GM18505 (cell line): ENCODE measurements around the gene ASTN2.

Experiments
- ATAC-seq: cut with Tn5 transposase; IDR thresholded peaks from one replicate; pipeline ENCODE4 v1.9.1; 2021; ENCODE audit not compliant: unreplicated experiment
- POLR2A ChIP-seq: IDR thresholded peaks from 4 replicates; pipeline ENCODE4 v1.6.1; 2011; ENCODE audit warnings: borderline replicate concordance; ENCODE audit not compliant: insufficient read depth, insufficient read length; ENCODE audit errors: extremely low read depth

The ASTN2 gene, protein sequence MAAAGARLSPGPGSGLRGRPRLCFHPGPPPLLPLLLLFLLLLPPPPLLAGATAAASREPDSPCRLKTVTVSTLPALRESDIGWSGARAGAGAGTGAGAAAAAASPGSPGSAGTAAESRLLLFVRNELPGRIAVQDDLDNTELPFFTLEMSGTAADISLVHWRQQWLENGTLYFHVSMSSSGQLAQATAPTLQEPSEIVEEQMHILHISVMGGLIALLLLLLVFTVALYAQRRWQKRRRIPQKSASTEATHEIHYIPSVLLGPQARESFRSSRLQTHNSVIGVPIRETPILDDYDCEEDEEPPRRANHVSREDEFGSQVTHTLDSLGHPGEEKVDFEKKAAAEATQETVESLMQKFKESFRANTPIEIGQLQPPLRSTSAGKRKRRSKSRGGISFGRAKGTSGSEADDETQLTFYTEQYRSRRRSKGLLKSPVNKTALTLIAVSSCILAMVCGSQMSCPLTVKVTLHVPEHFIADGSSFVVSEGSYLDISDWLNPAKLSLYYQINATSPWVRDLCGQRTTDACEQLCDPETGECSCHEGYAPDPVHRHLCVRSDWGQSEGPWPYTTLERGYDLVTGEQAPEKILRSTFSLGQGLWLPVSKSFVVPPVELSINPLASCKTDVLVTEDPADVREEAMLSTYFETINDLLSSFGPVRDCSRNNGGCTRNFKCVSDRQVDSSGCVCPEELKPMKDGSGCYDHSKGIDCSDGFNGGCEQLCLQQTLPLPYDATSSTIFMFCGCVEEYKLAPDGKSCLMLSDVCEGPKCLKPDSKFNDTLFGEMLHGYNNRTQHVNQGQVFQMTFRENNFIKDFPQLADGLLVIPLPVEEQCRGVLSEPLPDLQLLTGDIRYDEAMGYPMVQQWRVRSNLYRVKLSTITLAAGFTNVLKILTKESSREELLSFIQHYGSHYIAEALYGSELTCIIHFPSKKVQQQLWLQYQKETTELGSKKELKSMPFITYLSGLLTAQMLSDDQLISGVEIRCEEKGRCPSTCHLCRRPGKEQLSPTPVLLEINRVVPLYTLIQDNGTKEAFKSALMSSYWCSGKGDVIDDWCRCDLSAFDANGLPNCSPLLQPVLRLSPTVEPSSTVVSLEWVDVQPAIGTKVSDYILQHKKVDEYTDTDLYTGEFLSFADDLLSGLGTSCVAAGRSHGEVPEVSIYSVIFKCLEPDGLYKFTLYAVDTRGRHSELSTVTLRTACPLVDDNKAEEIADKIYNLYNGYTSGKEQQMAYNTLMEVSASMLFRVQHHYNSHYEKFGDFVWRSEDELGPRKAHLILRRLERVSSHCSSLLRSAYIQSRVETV (N-terminal part only)

DNA sequence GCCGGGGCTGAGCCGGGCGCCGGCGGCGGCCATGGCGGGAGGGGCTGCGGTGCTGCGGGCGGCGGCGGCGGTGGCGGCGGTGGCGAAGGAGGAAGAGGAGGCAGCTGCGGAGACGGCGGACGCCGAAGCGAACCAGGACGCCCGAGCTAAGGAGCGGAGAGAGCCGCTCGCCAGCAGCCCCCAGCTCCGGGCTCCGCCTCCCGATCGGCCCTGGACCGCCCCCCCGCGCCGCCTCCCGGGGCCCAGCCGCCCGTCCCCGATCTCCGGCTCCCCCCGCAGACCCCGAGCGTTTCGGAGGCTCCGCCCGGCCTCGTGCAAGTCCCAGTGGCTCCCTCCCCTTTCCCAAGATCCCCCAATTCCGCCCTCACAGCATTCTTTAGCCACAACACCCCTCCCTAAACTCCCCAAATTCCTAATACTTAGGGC lies at the start of gene ASTN2:
ASTN2 (minus strand) TSS at position 152 of the 426 bp plus-strand sequence; CDS start at position 33, 119 bp downstream.
- no peak for TF ChIP-seq POLR2A
- no peak for ATAC-seq

DNA sequence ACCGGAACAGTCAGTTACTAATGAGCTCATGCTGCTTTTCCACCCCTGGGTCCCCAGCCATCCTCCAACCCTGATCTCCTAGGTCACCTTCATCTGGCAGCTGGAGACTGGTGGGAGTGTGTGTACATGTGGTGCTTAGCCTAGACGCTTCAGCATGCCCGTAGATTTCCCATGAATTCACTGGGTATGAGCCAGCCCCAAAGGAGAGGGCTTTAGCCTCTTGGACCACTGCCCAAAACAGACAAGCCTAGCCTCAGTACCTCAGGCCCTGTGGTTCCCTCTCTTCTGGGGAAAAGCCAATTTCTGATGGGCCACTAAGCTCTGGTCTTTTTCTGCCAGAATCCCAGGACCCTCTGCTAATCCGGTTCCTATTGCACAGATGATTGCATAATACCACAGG lies 48.0 kb upstream of the ASTN2 start:
- no peak for TF ChIP-seq POLR2A
- ATAC-seq = no peak

DNA sequence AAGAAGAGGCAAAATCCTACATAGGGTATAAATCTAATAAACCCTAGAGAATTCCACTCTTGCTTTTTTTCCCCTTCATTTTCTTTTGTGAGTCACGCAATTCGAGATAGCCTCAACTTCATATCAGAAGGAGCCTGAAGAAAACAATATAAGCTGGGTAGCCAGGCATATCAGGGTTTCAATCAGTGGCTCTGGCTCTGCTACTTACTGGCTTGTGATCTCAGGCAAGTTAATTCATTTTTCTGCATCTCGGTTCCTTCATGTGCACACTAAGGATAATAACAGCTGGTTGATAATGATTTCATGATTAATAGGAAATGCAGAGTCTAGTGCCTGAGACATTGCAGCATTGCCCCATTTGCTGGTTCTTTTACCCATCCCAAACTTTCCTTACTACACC lies 46.5 kb upstream of the ASTN2 start:
- ATAC-seq = no peak
- TF ChIP-seq POLR2A = no peak

- TF ChIP-seq POLR2A = no peak
- ATAC-seq = no peak
Observed at GRCh38 chr9:117460743-117461142, 45.9 kb upstream of the ASTN2 start.

GRCh38 chr9:117459913-117460312 lies 45.1 kb upstream of the ASTN2 start:
- no peak for TF ChIP-seq POLR2A
- ATAC-seq = no peak

DNA sequence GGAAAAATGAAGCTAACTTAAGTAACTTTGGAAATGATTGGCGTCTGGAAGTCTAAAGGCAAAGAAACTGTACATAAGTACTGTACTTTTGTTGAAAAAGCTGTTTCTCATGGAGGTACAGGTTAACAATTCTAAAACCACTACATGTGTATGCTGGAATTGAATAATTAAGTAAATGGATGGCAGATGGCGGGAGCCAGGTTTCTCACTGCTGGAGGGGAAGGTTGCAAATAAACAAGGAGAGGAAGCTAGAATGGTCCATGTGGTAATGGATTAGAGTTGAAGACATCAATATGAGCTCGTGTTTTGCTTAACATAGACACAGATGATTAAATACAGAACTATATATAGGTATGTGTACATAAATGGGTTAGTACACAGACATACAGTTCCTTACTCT lies 43.2 kb upstream of the ASTN2 start:
- ATAC-seq = no peak
- TF ChIP-seq POLR2A = no peak

DNA sequence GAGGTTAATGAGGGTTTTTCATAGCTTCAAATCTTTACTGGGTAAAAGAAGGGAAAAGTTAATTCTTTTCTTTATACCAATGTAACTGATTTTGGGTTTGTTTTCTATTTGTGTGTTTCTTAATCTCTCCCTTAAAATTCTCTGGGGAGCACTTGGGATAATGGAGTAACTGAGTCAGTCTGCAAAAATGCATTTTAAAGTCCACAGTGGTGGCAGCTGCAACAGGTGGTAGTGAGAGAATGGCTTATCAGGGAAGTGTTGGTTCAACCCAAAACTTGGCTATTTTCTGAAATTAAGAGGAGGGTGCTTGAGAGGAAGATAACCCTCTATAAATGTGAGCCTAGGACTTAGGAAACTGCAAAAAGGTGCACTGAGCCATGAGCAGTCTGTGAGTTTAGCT lies 39.9 kb upstream of the ASTN2 start:
- ATAC-seq = no peak
- no peak for TF ChIP-seq POLR2A

DNA sequence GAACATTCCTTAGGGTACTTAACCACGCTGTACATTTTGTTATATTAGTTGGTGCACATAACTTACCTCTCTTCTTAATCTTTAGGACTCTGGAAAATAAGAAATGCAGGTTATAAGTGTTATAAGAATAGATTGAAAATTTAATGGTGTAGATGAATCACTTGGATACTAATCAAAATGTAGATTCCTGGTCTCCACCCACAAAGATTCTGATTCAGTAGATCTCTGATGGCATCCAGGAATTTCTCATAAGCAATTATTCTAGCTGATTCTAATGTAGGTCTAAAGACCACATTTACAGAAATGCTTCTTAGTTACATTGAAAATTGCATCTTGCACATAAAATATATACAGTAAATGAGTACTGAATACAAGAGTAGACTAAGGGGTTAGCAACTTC lies 38.9 kb upstream of the ASTN2 start:
- no peak for ATAC-seq
- no peak for TF ChIP-seq POLR2A

DNA sequence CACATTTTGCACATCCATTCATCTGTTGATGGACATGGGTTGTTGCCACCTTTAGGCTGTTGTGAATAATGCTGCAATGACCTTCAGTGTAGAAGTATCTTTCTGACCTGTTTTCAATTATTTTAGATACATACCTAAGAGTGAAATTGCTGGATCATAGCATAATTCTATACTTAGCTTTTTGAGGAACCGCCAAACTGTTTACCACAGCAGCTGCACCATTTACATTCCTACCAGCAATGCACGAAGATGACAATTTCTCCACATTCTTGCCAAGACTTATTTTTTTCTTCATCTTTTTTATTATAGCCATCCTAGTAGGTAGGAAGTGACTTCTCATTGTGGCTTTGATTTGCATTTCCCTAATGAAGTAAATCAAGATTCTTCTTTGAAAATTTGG lies 36.5 kb upstream of the ASTN2 start:
- no peak for TF ChIP-seq POLR2A
- ATAC-seq = no peak

GRCh38 chr9:117448066-117448465 lies 33.2 kb upstream of the ASTN2 start:
- no peak for TF ChIP-seq POLR2A

DNA sequence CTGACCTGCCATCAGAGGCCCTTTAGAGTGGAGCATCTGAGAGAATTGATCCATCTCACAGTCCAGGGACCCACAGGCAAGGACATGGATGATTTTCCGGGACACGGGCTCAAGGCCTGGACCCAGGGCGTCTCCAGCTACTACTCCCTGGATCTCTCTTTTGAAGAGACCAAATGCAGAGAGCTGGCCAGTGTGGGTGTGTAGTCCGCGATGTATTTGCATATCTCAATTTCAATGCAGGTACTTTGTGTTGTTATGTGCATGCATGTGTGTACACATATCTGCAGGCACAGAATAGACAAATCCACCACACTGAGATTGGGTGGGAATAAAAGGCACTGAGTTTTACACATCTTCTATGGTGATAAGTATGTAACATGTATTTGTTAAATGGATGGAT lies 30.8 kb upstream of the ASTN2 start:
- no peak for TF ChIP-seq POLR2A
- ATAC-seq = no peak

More at GRCh38 chr9:117448066-117448465, 33.2 kb upstream of the ASTN2 start:
- ATAC-seq = no peak

GRCh38 chr9:117444501-117444900 lies 29.6 kb upstream of the ASTN2 start:
- no peak for ATAC-seq
- TF ChIP-seq POLR2A = no peak

- TF ChIP-seq POLR2A = no peak
- no peak for ATAC-seq
Observed at GRCh38 chr9:117437283-117437682, 22.4 kb upstream of the ASTN2 start.

- no peak for TF ChIP-seq POLR2A
- ATAC-seq = no peak
Observed at GRCh38 chr9:117435630-117436261, 20.9 kb upstream of the ASTN2 start.
